ENCODE data around the gene ATG16L1.

- no peak for TF ChIP-seq CTCF (IDR thresholded peaks at IDR 0.05; ENCODE audit: borderline replicate concordance, extremely low read depth, low read length, poor library complexity, severe bottlenecking)
- no peak for TF ChIP-seq EZH2 (IDR thresholded peaks at IDR 0.05; ENCODE audit: borderline replicate concordance, low read depth, low read length, severe bottlenecking)
These were observed 80.7 kb downstream of the ATG16L1 start for GRCh38 chr2:233332125-233332524.

All from DND-41 (cell line).